B cell (primary cell): ENCODE data around the gene UNC5C. TPM values are rescaled to one million over a fixed set of nuclear protein-coding genes. Genes with fewer than 3 reads are reported as not detected.

Experiments used
- ATAC-seq: fragments of 200-7000 bp; cut with Tn5 transposase; one replicate; pipeline ENCODE4 v1.10.0; 2021; ENCODE audit warnings: low read depth, mild to moderate bottlenecking, moderate number of reproducible peaks, moderate library complexity
- CTCF ChIA-PET: fragments of 350-600 bp; sonication (Branson Sonifier 250); formaldehyde crosslinking; loops from one replicate; lab custom pipeline; 2021; ENCODE audit warnings: antibody characterized with exemption, inconsistent platforms; lab: Charles Lee
- POLR2A ChIA-PET: fragments of 350-600 bp; sonication (Branson Sonifier 250); formaldehyde crosslinking; loops from one replicate; lab custom pipeline; 2021; ENCODE audit warnings: antibody characterized with exemption; lab: Charles Lee
- DNase-seq: peaks from one replicate; pipeline ENCODE4 v3.0.0; 2013
- H2AFZ ChIP-seq: 2 replicates; pipeline ENCODE4 v1.6.1; 2012; ENCODE audit warnings: mild to moderate bottlenecking, low read depth, low read length; ENCODE audit not compliant: insufficient read depth, poor library complexity, severe bottlenecking
- H3K27ac ChIP-seq, 2 donors: 1 replicate in 1 of 2; 2 replicates in 1 of 2; pipeline ENCODE4 v1.5.1; 2012 to 2013; ENCODE audit warnings: low read length in 2 of 2, mild to moderate bottlenecking in 2 of 2, moderate library complexity in 1 of 2
- H3K27me3 ChIP-seq, 4 experiments: fragments of 200-600 bp in 1 of 4; sonication (generic) in 1 of 4; replicated peaks in 1 of 4; 1 replicate in 2 of 4; 2 replicates in 2 of 4; pipeline versions ENCODE4 v1.6.1 to v1.7.0; 2013 to 2016; ENCODE audit warnings: low read length in 3 of 4, mild to moderate bottlenecking in 2 of 4, mixed read lengths in 1 of 4, moderate library complexity in 1 of 4; ENCODE audit not compliant: insufficient read depth in 4 of 4, control insufficient read depth in 3 of 4; ENCODE audit errors: control extremely low read depth in 1 of 4
- H3K36me3 ChIP-seq, 2 experiments: replicated peaks in 1 of 2; 1 replicate in 1 of 2; 2 replicates in 1 of 2; pipeline versions ENCODE4 v1.6.1 to v1.7.1; 2013; ENCODE audit warnings: low read length in 1 of 2; ENCODE audit not compliant: insufficient read depth in 2 of 2, control insufficient read depth in 1 of 2; ENCODE audit errors: control extremely low read depth in 1 of 2, extremely low read depth in 1 of 2
- H3K4me1 ChIP-seq, 2 donors: fragments of 200-600 bp in 1 of 2; sonication (generic) in 1 of 2; 1 replicate in 1 of 2; 2 replicates in 1 of 2; pipeline versions ENCODE4 v1.5.1 to v1.6.1; 2013 to 2017; ENCODE audit warnings: low read length in 2 of 2; ENCODE audit not compliant: control insufficient read depth in 2 of 2, insufficient read depth in 2 of 2
- H3K4me2 ChIP-seq: replicated peaks from 2 replicates; pipeline ENCODE3; 2012; ENCODE audit warnings: mild to moderate bottlenecking, low read depth, low read length; ENCODE audit not compliant: poor library complexity, severe bottlenecking
- H3K4me3 ChIP-seq, 5 experiments: fragments of 200-600 bp in 1 of 5; sonication (generic) in 1 of 5; 1 replicate in 3 of 5; 2 replicates in 2 of 5; pipeline versions ENCODE4 v1.5.1 to v1.7.0; 2011 to 2016; ENCODE audit warnings: low read length in 4 of 5, mild to moderate bottlenecking in 4 of 5, low read depth in 2 of 5, control low read depth in 1 of 5, moderate library complexity in 1 of 5; ENCODE audit not compliant: insufficient read depth in 1 of 5; ENCODE audit errors: control extremely low read depth in 1 of 5, extremely low read depth in 1 of 5
- H3K79me2 ChIP-seq: fragments of 200-600 bp; sonication (generic); one replicate; pipeline ENCODE4 v1.6.0; 2016; ENCODE audit warnings: low read length; ENCODE audit not compliant: control insufficient read depth, insufficient read depth
- H3K9ac ChIP-seq: fragments of 200-600 bp; sonication (generic); 2 replicates; pipeline ENCODE4 v1.6.1; 2017; ENCODE audit warnings: mild to moderate bottlenecking, low read length, moderate library complexity
- H3K9me3 ChIP-seq, 3 donors: one replicate each; pipeline versions ENCODE4 v1.6.1 to v1.7.1; 2013; ENCODE audit warnings: low read length in 2 of 3; ENCODE audit not compliant: control insufficient read depth in 2 of 3, insufficient read depth in 1 of 3; ENCODE audit errors: control extremely low read depth in 1 of 3
- H4K20me1 ChIP-seq: 2 replicates; pipeline ENCODE4 v1.6.0; 2012; ENCODE audit warnings: mild to moderate bottlenecking, low read length; ENCODE audit not compliant: insufficient read depth, control insufficient read depth, poor library complexity, severe bottlenecking
- H3K27ac Mint-ChIP-seq: one replicate; pipeline ENCODE4 v1.8.0; 2021; ENCODE audit warnings: mixed read lengths
- H3K27me3 Mint-ChIP-seq: one replicate; pipeline ENCODE4 v1.8.0; 2021; ENCODE audit warnings: mixed read lengths
- H3K4me1 Mint-ChIP-seq: one replicate; pipeline ENCODE4 v1.8.0; 2021; ENCODE audit warnings: mixed read lengths
- H3K4me3 Mint-ChIP-seq: one replicate; pipeline ENCODE4 v1.8.0; 2021; ENCODE audit warnings: mixed read lengths
- H3K9me3 Mint-ChIP-seq: one replicate; pipeline ENCODE4 v1.8.0; 2022; ENCODE audit warnings: mixed read lengths; ENCODE audit not compliant: insufficient read depth
- CTCF ChIP-seq: fragments of 200-600 bp; IDR thresholded peaks from one replicate; pipeline ENCODE4 v1.8.0; 2022; ENCODE audit warnings: antibody characterized with exemption, mild to moderate bottlenecking
- EZH2 ChIP-seq: IDR thresholded peaks from 2 replicates; pipeline ENCODE4 v1.6.1; 2012; ENCODE audit warnings: borderline replicate concordance, low read depth, mild to moderate bottlenecking, moderate library complexity, low read length; ENCODE audit not compliant: insufficient read depth, poor library complexity, severe bottlenecking
- WGBS: methylation state at CpG from one replicate; pipeline ENCODE4 v1.1.5; 2013; ENCODE audit warnings: missing lambda C conversion rate; ENCODE audit not compliant: insufficient coverage; 5-methylcytosine and 5-hydroxymethylcytosine counted together
- intact Hi-C: fragments of 100-400 bp; cut with micrococcal nuclease; formaldehyde crosslinking; loops from one replicate; pipeline ENCODE4 v1.10.0; 2022
- polyA plus RNA-seq: library from polyadenylated mRNA; depleted of rRNA; stranded (reverse); fragments of >200 nt; gene quantifications from 2 replicates; pipeline ENCODE4 v1.2.3, GENCODE V29; 2012
- total RNA-seq, 2 donors: library from RNA; stranded (reverse); fragments of 120-200 nt in 1 of 2; gene quantifications; 1 replicate in 1 of 2; 2 replicates in 1 of 2; pipeline versions ENCODE4 v1.2.3 to v1.2.4, GENCODE V29; 2013 to 2022

UNC5C gene
- total and polyA plus RNA-seq, 2 donors (not counting 1 experiment from before 2014, with no cell fraction given), result not detected

- DNase-seq (no peak), ATAC-seq (no peak)
- Histone ChIP-seq H3K36me3 (no peaks in the 10 kb centered on the region), H3K79me2 (no peaks in the 10 kb centered on the region), H3K9ac (no peak overlapping the region), H3K4me3 (no peak overlapping the region), H4K20me1 (no peaks in the 10 kb centered on the region), H3K4me2 (no peak overlapping the region), H3K27ac (no peak overlapping the region), H3K4me1 (no peaks in the 10 kb centered on the region), H2AFZ (no peak overlapping the region), H3K9me3 (no peaks in the 10 kb centered on the region), H3K27me3 (no peaks in the 10 kb centered on the region)
- Mint-ChIP-seq H3K27ac (no peak overlapping the region), H3K27me3 (peaks cover 3% of the 10 kb centered on the region), H3K9me3 (no peaks in the 10 kb centered on the region), H3K4me1 (no peaks in the 10 kb centered on the region), H3K4me3 (no peak overlapping the region)
- 62% methylated on average over 2 of the region's 2 CpGs for WGBS
- ChIA-PET POLR2A (no interaction called here), CTCF (no interaction called here)
- intact Hi-C loops, result no loop called here
- TF ChIP-seq EZH2 (no peak), CTCF (no peak)
These were observed 390.1 kb downstream of the UNC5C start for GRCh38 chr4:95158626-95159025.

GRCh38 chr4:95158045-95158444 lies 390.7 kb downstream of the UNC5C start:
- no peaks in the 10 kb centered on the region for H4K20me1 ChIP-seq
- no peak overlapping the region for H3K4me3 ChIP-seq
- no peak overlapping the region for H3K9ac ChIP-seq
- no peaks in the 10 kb centered on the region for H3K27me3 ChIP-seq
- H3K27ac Mint-ChIP-seq, result no peak overlapping the region
- H3K4me3 Mint-ChIP-seq, result no peak overlapping the region
- no peak for DNase-seq
- no peaks in the 10 kb centered on the region for H3K9me3 Mint-ChIP-seq
- no peaks in the 10 kb centered on the region for H3K4me1 ChIP-seq
- WGBS, result no CpG with 5 or more reads among the region's 2 CpGs
- no peaks in the 10 kb centered on the region for H3K9me3 ChIP-seq
- no peaks in the 10 kb centered on the region for H3K79me2 ChIP-seq
- no peaks in the 10 kb centered on the region for H3K4me1 Mint-ChIP-seq
- H3K4me2 ChIP-seq, result no peak overlapping the region
- no peak overlapping the region for H3K27ac ChIP-seq
- ChIA-PET POLR2A (no interaction called here), CTCF (no interaction called here)
- TF ChIP-seq EZH2 (no peak), CTCF (no peak)
- no peaks in the 10 kb centered on the region for H3K36me3 ChIP-seq
- H3K27me3 Mint-ChIP-seq, result peaks cover 3% of the 10 kb centered on the region
- ATAC-seq, result no peak
- no peak overlapping the region for H2AFZ ChIP-seq
- intact Hi-C loops, result no loop called here
